Hypothalamus (tissue), 51 donors: ENCODE data around the gene TLE6.
"Not testable (repeated sequence)": the region's sequence is repeated elsewhere in the genome, so short reads cannot be mapped to it uniquely, and the experiment has no call there.

Experiments used
- DNase-seq, 51 donors: peaks; one replicate each; lab custom pipeline; 2025; lab: John Stamatoyannopoulos, UW

Gene TLE6

DNA sequence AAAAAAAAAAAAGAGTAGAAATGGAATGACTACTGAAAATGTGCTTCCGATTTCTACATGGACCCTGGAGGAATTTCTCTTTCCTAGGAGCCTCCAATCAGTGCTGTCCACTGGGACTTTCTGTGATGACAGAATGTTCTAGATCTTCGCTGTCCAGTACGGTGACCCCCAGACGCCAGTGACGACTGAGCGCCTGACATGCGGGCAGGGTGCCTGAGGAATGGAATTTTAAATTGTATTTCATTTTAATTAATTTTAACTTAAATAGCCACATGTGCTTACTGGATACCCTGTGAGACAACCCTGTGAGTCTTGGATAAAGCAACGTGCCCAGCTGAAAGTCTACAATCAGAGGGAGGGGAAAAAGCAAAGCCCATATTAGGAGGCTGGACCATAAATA is 4.1 kb upstream of the TLE6 start:
- DNase-seq = no peak

DNA sequence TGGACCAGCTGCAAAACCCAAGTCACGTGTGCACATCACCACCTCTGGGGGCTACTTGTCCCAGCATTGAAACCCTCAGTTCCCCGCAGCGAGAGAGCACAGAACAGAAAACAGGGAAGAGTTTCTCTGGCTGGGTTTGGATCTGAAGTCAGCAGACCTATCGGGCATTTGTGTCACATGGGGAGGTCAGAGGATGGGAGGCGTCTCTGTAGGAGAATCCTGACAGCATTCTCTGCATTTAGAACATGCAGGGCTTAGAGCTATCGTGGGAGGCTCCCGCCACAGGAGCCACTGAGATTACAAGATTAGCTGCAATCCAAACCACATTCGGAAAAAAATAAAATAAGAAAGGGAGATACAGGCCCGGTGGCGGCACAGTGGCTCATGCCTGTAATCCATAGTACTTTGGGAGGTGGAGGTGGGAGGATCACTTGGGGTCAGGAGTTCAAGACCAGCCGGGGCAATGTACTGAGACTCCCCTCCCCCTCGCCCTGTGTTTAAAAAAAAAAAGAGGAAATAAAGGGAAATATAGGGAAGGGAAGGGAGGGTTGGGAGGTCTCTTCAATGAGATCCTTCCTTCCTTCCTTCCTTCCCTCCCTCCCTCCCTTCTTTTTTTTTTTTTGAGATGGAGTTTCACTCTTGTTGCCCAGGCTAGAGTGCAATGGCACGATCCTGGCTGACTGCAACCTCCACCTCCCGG is 2.9 kb upstream of the TLE6 start:
- no peak for DNase-seq

DNA sequence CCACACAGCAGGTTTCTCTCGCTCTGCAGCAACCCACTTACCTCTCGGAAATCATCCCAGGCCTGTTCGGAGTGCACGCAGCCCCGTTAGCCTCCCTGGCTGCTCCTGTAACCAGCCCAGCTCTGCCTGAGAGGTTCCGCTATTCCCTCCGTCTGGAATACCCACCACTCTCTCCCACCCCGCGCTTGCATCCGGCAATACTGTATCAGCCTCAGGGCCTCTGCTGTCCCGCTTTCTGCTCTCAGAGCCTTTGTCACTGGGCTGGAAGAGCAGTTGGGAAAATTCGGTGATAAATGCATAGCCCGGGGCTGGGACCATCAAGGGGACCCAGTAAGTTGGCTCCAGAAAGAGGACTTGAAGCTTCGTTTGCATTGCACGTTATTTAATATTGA is 759 bp upstream of the TLE6 start:
- no peak for DNase-seq

DNA sequence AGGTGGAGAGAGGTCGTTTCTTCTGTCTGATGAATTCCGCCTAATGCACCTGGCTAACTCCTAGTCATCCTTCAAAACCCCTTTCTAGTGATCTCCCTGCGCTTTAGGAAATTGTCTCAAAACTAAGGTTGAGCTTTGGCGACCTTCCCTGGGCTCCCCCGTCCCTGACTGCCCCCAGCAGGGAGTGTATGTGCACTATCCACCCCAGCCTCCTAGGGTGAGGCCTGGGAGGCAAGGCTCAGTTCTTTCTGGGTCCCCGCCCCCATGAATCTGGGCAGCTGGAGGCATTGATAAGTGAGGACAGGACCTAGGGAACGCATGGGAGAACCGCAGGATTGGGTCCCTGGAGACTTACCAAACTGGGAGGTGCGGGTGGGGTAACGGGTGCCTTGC is 378 bp downstream of the TLE6 start:
- no peak for DNase-seq

DNA sequence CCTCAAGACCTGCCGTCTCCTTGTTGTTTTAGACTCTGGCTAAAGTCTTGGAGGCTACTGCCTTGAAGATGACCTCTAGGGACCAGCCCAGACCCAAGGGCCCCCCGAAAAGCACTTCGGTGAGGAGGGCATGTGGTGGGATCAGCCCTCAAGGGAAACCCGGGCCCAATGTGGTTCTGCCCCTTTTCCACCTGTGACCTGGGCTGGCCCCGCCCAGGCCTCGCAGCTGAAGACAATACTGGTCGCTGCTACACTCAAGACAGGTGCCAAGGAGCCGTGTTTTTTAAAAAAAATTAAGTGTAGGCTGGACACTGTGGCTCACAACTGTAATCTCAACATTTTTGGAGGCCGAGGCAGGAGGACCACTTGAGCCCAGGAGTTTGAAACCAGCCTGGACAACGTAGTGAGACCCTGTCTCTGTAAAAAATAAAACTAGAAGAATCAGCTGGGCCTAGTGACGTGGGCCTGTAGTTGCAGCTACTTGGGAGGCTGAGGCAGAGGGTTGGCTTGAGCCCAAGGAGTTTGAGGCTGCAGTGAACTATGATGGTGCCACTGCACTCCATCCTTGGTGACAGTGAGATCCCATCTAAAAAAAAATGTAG is 903 bp downstream of the TLE6 start:
- DNase-seq = no peak

DNA sequence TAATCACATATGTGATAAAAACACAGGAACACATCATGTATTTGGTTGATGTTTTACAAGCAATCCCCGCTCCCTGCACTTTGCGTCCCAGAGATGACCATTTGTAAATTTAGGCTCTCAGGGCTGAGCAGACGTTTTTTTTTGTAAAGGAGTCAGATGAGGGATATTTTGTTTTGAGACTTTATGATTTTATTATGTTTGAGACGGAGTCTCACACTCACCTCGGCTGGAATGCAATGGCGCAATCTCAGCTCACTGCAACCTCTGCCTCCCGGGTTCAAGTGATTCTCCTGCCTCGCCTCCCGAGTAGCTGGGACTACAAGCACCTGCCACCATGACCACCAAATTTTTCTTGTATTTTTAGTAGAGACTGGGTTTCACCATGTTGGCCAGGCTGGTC is 1.4 kb downstream of the TLE6 start:
- no peak for DNase-seq

DNA sequence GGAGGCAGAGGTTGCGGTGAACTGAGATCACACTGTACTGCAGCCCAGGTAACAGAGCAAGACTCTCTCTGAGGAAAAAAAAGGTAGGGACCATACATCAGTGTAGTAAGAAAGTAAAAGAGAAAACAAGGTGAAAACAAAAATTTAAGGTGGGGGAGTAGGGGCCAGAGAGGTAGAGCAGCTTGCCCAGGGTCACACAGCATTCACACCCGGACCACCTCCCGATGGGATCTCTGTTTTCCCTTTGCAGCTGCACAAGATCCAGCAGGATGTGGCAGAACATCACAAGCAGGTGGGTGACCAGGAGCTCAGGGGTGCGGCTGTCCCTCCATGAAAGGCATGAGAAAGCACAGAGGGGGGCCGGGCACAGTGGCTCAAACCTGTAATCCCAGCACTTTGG is 4.5 kb downstream of the TLE6 start:
- DNase-seq = no peak

DNA sequence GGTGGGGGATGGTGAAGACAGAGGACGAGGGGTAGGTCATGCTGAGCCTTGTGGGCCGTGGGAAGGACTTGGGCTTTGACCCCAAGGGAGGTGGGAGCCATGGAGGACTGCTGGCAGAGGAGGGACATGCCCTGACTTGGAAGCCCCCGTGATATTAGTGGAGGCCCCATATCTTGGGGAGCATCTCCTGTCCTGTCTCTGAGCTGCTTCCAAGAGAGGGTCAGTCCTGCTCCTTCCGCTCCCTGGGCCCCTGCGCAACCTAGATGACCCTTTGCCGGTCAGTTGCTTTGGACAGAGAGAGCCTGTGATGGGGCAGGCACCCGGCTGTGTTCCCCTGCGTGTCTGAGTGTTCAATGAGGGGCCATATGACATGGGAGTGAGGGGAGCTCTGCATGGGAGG is 5.2 kb downstream of the TLE6 start:
- DNase-seq = no peak

DNA sequence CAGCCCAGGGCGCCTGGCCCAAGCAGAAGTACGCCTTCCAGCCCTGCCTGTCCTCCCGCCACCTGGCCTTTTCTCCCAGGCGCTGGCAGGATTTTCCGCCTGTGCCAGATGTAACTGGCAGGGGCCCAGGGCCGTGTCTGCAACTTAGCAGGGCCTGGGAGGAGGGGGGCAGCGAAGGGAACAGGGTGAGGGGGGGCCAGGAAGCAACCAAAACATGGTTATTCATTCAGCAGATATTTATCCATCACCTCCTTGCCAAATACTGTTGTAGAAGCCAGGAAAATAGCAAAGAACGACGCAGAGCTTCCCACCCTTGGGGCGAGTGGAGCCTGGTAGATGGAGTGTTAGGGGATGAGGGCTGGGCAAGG is 5.6 kb downstream of the TLE6 start:
- DNase-seq = peak in 46 of 51 donors; percentile 6 to 81 (median 58)

DNA sequence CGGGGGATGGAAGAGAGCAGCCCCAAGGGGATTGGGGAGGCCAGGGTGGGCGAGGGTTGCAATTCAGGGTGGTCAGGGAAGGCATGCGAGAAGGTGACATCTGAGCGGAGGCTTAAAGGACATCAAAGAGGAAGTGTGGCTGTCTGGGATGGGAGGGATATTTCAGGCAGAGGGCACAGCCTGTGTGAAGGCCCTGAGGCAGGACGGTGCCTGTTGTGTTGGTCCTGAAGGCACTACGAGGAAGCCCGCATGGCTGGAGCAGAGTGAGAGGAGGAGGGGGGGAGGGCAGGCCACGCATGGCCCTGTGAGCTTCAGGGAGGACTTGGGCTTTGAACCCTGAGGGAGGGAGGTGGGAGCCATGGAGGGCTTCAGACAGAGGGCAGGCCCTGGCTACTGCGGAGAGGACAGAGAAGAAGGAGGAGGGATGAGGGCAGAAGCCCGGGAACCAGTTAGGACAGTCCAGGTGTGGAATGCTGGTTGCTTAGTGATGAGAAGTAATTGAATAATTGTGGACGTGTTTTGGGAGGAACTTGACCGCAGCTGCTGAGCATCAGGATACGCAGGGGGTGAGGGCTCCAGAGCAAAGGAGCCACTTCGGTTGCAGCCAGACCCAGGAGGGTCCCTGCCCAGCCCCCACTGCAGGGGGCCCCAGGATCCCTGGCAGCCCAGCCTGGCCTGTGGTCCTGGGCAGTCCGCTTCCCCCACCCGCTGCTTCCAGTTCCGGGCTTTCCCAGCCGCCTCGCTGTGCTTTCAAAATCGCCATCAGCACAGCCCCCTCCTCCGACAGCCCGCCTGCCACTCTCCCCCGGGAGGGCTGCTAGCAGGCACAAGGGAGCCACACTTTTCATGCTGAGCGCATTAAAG is 6.2 kb downstream of the TLE6 start:
- DNase-seq = peak in 43 of 51 donors; percentile 4 to 80 (median 39)

DNA sequence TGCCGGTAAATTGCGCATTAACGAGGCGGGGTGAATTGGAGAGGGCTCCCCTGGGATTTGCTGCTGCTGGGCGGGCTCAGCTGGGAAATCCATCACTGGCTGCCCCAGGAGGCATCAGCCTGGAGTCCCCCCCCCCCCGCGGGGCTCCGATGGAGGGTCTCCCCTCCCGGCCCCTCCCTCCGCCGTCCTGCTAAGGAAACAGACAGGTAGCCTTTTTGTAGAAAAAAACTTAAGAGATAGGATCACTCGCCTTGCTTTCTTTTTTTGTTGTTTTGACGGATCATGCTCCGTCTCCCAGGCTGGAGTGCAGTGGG is 6.8 kb downstream of the TLE6 start:
- DNase-seq = peak in 2 of 51 donors; percentile 49 to 53

DNA sequence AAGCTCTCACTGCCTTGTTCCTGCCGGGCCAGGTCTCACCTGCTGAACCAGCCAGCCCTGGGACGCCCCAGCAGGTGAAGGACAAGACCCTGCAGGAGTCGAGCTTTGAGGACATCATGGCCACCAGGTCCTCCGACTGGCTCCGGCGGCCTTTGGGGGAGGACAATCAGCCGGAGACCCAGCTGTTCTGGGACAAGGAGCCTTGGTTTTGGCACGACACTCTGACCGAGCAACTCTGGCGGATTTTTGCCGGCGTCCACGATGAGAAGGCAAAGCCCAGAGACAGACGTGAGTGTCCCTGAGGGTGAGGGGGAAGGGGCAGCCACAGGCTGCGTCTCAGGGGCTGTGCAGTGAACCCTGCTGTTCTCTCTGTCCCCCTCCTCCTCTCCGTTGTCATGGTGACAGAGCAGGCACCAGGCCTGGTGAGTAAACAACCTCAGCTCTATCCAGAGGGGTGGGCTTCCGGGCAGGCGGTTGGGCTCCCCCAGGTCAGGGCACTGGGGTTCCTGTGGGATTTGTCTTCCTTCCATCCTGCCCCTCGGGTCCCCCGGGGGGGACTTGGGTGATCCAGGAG is 9.7 kb downstream of the TLE6 start:
- DNase-seq = peak in 16 of 51 donors; percentile 1 to 48 (median 16)

DNA sequence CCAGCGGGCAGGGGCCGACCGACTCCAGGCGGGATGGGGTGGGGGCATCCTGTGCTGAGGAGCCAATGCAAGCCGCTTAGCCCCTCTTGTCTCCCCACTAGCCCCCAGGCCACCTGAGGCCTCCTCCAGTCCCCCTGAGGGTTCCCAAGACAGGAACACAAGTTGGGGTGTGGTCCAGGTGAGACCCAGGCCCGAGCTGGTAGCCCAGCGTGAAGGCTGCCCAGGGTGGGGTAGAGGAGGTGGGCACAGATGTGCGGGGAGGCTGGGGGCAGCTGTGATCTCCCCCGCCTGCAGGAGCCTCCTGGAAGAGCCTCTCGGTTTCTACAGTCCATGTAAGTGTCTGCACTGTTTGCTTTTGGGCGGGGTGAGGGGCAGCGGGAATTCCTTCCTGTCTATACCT is 10.4 kb downstream of the TLE6 start:
- no peak for DNase-seq

DNA sequence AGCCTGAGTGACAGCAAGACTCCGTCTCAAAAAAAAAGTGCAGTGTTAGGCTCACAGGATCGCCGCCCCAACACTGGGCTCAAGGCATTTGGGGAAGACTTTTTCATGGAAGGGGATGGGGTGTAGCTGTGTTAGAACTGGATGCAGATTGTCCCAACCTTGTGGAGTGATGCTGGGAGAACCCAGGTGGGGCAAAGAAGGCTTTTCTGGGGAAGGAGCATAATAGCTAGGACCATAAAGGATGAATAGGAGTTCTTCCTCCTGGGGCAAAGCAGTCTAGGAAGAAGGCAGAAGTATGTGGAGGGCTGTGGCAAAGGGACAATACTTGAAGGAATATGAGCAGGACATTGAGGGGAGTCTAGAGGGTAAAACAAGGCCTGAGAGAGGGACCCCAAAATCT is 11.2 kb downstream of the TLE6 start:
- no peak for DNase-seq

DNA sequence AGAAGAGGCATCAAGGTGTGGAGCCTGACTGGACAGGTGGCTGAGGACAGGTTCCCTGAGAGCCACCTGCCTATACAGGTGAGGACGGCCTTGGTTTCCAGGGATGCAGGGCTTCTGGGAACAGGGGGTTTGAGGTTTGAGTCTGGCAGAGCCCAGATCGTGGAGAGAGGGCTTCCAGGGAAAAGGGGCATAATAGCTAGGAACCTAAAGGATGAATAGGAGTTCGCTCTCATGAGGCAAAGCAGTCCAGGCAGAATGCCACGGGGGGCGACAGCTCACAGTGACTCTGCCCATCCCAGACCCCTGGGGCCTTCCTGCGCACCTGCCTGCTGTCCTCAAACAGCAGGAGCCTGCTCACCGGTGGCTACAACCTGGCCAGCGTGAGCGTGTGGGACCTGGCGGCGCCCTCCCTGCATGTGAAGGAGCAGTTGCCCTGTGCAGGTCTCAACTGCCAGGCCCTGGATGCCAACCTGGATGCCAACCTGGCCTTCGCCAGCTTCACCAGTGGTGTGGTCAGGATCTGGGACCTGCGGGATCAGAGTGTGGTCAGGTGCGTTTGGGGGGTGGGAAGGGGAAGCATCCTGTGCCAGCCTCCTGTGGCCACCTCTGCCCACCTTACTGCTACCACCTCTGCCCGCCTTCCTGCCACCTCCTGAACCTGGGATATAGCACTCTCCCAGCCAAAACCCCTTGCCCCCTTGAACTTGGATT is 12.0 kb downstream of the TLE6 start:
- no peak for DNase-seq

DNA sequence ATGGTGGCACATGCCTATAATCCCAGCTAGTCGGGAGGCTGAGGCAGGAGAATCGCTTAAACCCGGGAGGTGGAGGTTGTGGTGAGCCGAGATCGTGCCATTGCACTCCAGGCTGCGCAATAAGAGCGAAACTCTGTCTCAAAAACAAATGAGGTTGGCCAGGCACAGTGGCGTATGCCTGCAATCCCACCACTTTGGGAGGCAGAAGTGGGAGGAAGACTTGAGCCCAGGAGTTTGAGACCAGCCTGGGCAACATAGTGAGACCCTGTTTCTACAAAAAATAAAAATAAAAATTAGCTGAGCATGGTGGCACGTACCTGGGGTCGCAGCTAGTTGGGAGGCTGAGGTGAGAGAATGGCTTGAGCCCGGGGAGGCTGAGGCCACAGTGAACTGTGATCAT is 15.0 kb downstream of the TLE6 start:
- not testable (repeated sequence) for DNase-seq

DNA sequence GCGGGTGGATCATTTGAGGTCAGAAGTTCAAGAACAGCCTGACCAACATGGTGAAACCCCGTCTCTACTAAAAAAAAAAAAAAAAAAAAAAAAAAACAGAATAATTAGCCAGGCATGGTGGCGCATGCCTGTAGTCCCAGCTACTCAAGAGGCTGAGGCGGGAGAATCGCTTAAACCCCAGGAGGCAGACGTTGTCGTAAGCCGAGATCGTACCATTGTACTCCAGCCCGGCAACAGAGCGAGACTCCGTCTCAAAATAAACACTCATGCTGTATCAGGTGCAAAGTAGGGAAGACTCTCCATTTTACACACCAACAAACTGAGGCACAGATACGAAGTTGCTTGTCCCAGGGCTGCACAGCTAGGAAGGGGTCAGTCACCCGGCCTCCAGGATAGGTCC is 15.6 kb downstream of the TLE6 start:
- DNase-seq = no peak

DNA sequence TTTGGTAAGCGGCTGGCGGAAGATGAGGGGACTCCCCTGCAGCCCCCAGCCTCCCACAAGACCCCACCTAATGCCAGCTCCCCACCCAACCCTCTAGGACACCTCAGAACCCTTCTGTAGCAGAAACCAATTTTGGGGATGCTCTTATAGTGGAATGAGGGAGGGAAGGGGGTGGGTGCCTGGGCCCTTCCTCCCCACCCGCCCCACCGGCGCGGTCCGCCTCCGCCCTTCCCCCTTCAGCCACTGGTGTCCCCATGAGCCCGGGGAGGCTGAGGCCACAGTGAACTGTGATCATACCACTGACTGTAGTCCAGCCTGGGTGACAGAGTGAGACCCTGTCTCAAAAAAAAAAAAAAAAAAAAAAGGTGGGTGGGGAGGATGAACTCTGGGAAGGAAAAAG is 16.2 kb downstream of the TLE6 start:
- DNase-seq = no peak

DNA sequence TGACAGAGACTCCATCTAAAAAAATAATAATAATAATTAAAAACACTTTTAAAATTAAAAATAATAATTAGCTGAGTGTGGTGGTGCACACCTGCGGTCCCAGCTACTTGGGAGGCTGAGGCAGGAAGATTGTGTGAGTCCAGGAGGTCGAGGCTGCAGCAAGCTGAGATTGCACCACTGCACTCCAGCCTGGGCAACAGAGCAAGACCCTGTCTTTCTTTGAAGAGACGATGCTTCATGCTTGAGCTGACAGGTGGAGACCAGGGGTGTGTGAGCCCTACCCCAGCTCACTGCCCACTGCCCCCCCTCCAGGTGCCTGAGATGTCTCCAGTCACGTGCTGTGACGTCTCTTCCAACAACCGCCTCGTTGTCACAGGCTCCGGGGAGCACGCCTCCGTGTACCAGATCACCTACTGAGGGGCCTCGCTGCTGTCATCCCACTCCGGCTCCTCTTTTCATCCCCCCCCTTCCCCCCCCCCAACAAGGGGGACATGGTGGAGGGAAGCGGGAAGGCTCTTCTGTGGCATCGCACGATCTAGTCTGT is 17.3 kb downstream of the TLE6 start:
- no peak for DNase-seq

DNA sequence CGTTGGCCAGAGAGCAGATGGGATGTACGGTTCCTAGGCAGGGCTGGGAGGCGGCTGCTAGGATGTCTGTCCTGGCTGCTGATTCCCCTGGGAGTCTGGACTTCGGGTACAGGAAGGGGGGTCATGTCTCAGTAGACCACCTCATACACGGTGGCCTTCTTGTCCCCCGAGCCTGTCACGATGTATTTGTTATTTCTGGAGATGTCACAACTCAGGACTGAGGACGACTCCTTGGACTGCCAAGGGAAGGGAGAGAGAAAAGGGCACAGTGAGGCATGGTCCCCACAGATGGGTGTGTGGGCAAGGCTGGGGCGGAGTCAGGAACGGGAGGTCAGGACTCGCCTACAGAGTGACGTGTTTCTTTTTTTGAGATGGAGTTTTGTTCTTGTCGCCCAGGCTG is 20.4 kb downstream of the TLE6 start:
- DNase-seq = no peak

DNA sequence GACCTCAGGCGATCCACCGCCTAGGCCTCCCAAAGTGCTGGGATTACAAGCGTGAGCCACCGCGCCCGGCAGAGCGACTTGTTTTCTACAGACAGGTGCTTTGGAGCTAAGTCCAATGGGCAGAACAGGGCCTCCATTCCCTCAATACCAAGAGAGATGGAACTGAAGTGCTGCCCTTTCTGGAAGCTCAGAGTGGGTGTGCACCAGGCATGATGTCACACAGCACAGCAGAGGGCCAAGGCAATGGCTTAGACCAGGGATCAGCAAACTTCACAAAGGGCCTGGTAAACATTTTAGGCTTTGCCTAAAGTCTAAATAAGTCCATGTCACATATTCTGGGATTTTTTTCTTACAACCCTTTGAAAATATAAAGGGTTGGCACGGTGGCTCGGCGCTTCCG is 21.3 kb downstream of the TLE6 start:
- DNase-seq = no peak
